ENCODE data around the gene ZFYVE28. TPM values are rescaled to one million over a fixed set of nuclear protein-coding genes. Genes with fewer than 3 reads are reported as not detected.

Gene ZFYVE28
- total RNA-seq, 2 donors from 2014 or later = 2.7 to 9.9 TPM

- DNase-seq (ENCODE audit: low spot score in 2 of 2) = no peak
- no peak for ATAC-seq
- Mint-ChIP-seq H3K27ac (no peak overlapping the region), H3K36me3 (no peaks in the 10 kb centered on the region), H3K9me3 (no peaks in the 10 kb centered on the region)
These were observed 149.9 kb downstream of the ZFYVE28 start for GRCh38 chr4:2268357-2269205.

- no peaks in the 10 kb centered on the region for H3K9me3 Mint-ChIP-seq
- H3K36me3 Mint-ChIP-seq = no peaks in the 10 kb centered on the region
- ATAC-seq (no peak), DNase-seq (ENCODE audit: low spot score in 2 of 2) (no peak)
- H3K27ac Mint-ChIP-seq = no peak overlapping the region
These were observed 150.6 kb downstream of the ZFYVE28 start for GRCh38 chr4:2267841-2268240.

DNA sequence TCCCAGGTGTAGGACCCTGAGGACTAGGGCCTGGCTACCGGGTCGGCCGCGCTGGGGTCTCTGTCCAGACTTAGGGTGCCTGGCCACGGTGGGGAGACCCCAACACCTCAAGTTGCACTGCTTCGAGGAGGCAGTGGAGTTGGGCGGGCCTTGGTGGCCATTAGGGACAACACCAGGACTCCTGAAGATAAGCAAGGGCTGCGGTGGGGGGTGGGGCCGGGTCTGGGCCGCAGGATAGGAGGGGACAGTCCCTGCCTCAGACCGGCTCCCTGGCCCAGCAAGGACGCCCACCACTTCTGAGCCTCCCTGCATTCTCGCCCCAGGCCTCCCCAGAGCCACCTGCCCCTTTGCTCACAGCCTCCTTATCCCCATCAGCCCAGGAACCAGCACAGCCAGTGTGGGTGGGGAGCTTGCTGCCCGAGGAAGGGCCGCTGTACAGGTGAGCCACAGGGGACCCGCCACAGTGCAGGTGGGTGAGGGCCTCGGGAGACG is 151.1 kb downstream of the ZFYVE28 start:
- no peak overlapping the region for H3K27ac Mint-ChIP-seq
- DNase-seq (ENCODE audit: low spot score in 2 of 2) = no peak
- no peak for ATAC-seq
- H3K9me3 Mint-ChIP-seq = no peaks in the 10 kb centered on the region
- no peaks in the 10 kb centered on the region for H3K36me3 Mint-ChIP-seq

- Mint-ChIP-seq H3K36me3 (no peaks in the 10 kb centered on the region), H3K27ac (no peak overlapping the region), H3K9me3 (no peaks in the 10 kb centered on the region)
- DNase-seq (ENCODE audit: low spot score in 2 of 2) (no peak), ATAC-seq (no peak)
These were observed 151.6 kb downstream of the ZFYVE28 start for GRCh38 chr4:2266821-2267220.

DNA sequence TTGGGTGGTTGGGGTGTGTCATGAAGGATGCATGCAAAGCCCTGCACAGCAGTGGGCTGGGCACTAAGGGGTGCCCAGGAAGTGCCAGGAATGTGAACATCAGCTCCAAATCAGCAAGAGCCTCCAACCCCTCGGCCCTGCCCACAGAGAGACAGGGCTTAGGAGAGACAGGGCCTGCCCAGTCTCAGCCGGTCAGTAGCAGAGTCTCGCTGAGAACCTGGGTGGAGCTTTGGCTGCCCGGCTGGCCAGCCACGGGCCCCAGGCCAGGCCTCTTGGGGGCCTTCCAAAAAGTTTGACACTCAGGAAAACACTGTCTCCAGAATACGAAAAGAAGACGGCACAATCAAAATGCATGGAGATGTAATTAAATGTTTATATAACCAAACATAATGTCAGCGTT is 152.3 kb downstream of the ZFYVE28 start:
- Mint-ChIP-seq H3K9me3 (no peaks in the 10 kb centered on the region), H3K27ac (peak overlapping the region in 1 of 2 donors; percentile 34), H3K36me3 (no peaks in the 10 kb centered on the region)
- DNase-seq (ENCODE audit: low spot score in 2 of 2) (no peak), ATAC-seq (no peak)

DNA sequence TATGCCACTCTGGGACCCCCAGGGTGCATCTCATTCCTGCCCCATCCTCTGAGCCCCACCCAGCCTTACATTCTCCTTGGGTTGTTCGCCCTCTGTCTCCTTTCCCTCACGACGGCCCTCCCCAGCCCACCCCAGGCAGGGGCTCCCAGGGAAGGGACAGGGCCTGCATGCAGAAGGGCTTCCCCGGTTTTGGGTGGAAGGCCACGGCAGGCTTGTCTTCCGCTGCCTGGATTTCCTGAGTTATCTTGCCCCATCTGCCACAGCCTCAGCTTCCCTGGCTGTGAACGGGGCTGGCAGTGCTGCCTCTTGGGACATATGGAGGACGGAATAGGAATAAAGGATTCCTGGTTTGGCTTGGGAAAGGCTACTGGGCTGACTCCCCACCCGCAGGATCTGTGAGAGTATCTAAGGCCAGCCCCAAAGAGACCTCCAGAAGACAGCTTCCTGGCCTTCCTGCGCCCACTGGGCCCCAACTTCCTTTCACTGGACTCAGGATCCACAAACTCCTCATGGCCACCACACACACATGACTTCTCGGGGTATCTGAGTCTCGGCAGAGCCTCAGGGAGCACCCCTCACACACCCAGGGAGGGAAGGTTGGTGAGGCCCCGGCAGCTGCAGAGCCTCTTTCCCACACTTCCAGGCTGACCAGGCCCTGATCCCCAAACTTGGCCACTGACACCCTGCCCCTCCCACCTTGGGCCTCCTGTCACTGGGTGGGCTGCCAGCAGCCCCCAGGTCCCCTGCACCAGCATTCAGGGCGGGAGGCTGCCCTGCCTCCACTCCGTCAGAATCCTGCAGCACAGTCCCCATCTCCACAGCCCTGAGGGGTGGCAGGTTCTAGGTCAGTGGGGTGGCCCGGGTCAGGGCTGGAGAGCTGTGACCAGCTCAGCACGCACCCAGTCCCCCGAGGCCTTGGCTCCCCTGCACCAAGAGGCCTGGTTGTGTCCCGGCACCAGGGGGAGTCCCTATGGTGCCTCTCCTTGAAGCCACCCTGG is 153.0 kb downstream of the ZFYVE28 start:
- H3K27ac Mint-ChIP-seq = peak overlapping the region in 1 of 2 donors; percentile 34
- no peaks in the 10 kb centered on the region for H3K36me3 Mint-ChIP-seq
- ATAC-seq = no peak
- DNase-seq (ENCODE audit: low spot score in 2 of 2) = no peak
- no peaks in the 10 kb centered on the region for H3K9me3 Mint-ChIP-seq

DNA sequence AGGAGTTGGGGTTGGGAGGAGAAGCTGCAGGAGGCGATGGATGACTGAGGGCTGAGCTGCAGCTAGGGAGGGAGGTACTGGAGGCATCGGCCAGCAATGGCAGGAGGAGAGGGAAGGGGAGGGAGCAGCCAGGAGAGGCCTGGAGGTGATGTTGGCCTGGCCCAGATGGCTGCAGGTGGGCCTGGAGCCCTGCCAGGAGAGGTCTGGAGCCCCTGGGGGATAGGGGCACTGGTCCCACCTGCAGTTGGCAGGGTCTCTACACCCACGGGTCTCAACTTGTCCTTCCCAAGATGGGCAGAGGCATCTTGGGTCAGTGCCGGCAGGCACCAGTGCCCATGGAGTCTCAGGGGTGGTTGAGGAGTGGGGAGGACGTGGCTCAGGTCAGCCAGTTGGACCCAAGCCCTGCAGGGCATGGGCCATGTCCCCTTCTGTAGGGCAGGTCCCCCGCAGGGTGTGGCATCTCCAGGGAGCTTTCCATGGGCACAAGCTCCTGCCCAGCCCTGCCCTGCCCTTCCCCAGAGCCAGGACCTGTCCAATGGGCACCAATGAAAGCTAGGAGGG is 153.9 kb downstream of the ZFYVE28 start:
- Mint-ChIP-seq H3K27ac (no peak overlapping the region), H3K36me3 (no peaks in the 10 kb centered on the region), H3K9me3 (no peaks in the 10 kb centered on the region)
- ATAC-seq = no peak
- no peak for DNase-seq (ENCODE audit: low spot score in 2 of 2)

DNA sequence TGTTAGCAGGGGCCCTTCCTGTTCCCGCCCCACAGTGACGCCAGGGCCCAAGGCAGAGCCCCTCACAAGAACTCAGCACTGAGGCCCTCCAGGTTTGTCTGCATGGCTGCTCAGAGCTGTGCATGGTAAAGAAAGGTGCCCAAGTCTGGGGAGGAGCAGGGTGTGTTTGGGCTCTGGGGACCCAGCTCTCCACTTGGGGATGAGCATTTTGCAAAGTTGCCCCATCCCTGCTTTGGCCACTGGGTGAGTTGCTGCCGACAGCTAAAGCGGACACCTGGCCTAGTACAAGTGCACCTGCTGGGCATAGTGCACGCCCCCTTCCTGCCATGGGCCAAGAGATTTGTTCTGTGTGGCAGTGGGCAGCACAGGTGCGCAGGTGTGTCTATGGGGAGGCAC is 154.5 kb downstream of the ZFYVE28 start:
- H3K27ac Mint-ChIP-seq = no peak overlapping the region
- no peak for ATAC-seq
- DNase-seq (ENCODE audit: low spot score in 2 of 2) = peak in 1 of 2 donors; percentile 50
- no peaks in the 10 kb centered on the region for H3K36me3 Mint-ChIP-seq
- no peaks in the 10 kb centered on the region for H3K9me3 Mint-ChIP-seq

- DNase-seq (ENCODE audit: low spot score in 2 of 2) (no peak), ATAC-seq (no peak)
- Mint-ChIP-seq H3K9me3 (no peaks in the 10 kb centered on the region), H3K36me3 (no peaks in the 10 kb centered on the region), H3K27ac (peak overlapping the region in 1 of 2 donors; percentile 68)
These were observed 155.5 kb downstream of the ZFYVE28 start for GRCh38 chr4:2262944-2263250.

- peak overlapping the region; percentile 68 to 92 for H3K27ac Mint-ChIP-seq
- H3K9me3 Mint-ChIP-seq = no peaks in the 10 kb centered on the region
- ATAC-seq (peak; percentile 93 to 94), DNase-seq (ENCODE audit: low spot score in 2 of 2) (peak; percentile 98 to 99)
- no peaks in the 10 kb centered on the region for H3K36me3 Mint-ChIP-seq
These were observed 156.1 kb downstream of the ZFYVE28 start for GRCh38 chr4:2262145-2262943.

DNA sequence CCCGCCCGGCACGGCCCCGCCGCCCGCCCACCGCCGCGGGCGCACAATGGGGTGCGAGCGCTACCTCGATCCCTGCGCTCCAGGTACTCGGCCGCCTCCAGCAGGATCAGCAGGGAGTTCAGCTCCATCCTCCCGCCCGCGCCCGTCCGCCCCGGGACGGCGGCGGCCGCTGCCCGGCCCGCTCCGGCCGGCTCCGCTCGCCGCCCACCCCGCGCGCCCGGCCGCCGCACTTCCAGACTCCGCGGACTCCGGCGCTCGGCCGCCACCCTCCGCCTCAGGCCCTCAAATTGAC is 156.6 kb downstream of the ZFYVE28 start, which contains the start of gene MXD4:
Gene MXD4, minus strand, starts transcription at position 257 of the 292 bp plus-strand sequence. Its CDS starts 129 bp downstream, at position 128.
- Mint-ChIP-seq H3K9me3 (no peaks in the 10 kb centered on the region), H3K27ac (peak within 1 kb of the TSS; percentile 68 to 92), H3K36me3 (no peaks in the 10 kb centered on the region)
- ATAC-seq = peak in 1 of 2 donors; percentile 0
- DNase-seq (ENCODE audit: low spot score in 2 of 2) = no peak

DNA sequence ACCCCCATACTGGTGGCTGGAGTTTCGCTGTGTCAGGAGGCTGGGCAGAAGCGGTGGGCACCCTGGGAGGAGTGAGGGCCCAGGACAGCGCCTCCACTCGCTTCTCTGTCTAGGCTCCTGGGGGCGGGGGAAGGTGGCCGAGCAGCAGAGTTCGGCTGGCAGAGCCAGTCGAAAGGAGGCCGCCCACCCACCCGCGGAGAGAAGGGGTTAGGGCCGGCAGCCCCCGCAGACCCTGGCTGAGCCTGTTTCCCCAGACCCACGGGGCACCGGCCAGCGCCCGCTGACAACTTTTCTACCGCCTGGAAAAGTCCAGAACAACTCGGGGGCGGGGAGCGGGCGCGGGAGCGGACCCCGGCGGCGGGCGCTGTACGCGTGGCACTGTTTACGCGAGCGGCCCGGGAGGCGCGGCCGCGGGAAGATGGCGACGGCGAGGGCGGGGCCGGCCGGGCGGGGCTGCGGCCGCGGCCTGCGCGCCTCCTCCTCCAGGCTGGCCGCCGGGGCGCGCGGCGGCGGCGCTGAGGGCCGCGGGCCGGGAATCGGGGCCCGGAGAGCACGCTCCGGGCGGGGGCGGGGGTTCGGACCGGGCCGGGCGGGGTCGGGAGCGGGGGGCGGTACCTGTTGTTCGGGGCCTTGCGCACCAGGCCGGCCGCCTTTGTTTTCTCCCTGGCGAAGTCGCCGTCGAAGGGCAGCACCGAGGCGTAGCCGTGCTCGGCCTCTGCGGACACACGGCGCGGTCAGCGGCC is 157.2 kb downstream of the ZFYVE28 start:
- no peaks in the 10 kb centered on the region for H3K9me3 Mint-ChIP-seq
- H3K27ac Mint-ChIP-seq = peak overlapping the region in 1 of 2 donors; percentile 68
- ATAC-seq (peak; percentile 23 to 34), DNase-seq (ENCODE audit: low spot score in 2 of 2) (peak; percentile 68 to 71)
- no peaks in the 10 kb centered on the region for H3K36me3 Mint-ChIP-seq

DNA sequence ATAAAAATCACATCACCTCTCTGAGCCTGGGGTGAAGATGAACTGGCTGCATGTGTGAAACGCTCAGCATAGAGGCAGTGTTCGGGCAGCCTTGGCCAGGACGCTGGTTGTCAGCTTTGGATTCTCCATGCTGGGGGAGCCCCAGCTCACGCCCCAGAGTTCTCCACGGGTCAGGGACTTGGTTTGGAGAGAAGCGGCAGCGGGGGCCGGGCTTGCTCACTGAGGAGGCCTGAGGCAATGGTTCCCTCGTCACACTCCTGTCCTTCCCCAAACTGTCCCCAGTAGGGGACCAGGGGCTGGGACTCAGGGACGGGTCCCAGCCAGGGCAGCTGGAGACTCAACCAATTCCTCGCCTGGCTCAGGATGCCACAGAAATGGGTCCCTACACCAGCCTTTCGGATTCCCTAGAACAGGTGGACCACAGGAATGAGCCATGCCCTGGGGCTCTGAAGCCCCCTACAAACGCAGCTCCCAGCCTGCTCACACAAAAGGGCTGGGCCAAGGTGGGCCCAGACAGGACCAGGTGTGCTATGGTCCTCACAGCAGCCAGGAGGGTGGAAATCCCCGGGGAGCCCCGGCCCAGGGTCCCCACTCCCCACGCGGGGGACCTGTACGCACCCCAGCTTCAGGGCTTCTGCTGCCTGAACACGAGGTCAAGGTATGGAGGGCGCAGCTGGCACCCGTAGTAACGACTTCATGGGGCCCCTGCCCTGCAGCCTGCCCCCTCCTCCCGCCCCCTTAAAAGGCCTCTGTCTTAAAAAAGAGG is 157.9 kb downstream of the ZFYVE28 start:
- ATAC-seq = no peak
- Mint-ChIP-seq H3K9me3 (no peaks in the 10 kb centered on the region), H3K36me3 (no peaks in the 10 kb centered on the region), H3K27ac (peak overlapping the region in 1 of 2 donors; percentile 54)
- peak in 1 of 2 donors; percentile 53 for DNase-seq (ENCODE audit: low spot score in 2 of 2)

DNA sequence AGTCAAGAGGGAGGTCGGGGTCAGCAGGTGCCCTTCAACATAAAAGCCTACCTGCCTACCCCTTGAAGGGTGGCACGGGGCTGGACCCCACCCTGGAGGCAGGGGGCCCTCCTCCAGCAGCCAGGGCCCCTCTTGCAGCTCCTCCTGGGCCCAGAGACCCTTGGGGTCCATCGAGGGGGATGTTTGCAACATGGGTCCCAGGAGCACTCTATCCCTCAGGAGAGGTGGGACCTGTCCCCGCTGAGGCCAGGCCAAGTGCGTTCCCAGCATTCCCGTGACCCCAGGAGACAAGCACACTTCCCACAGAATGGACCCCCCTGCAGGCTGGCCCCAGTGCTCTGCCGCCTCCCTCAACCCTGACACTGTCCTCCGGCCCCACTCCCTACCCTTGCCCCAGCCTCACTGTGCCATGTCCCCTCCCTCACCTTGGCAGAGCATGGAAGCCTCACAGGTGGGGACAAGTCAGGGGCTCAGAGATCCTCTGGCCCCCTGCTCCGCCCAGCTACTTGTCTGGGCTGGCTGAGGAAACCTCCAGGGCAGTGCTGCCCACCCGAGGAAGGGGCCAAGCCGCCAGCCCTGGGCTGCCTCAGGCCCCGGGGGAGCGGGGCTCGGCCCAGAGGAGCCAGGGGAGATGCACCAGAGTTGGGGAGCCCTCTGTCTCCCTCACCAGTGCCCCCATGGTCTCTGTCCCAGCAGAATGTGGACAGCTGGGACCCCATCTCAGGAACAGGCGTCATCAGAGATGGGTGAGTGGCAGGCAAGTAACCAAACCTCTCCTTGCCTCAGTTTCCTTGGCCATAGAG is 158.7 kb downstream of the ZFYVE28 start:
- ATAC-seq = no peak
- DNase-seq (ENCODE audit: low spot score in 2 of 2) = peak in 1 of 2 donors; percentile 55
- Mint-ChIP-seq H3K36me3 (no peaks in the 10 kb centered on the region), H3K27ac (no peak overlapping the region), H3K9me3 (no peaks in the 10 kb centered on the region)
